Stimulated activated CD4-positive, alpha-beta T cell treated with anti-CD3 and anti-CD28 coated beads, TNF-alpha, amount 100 ng/mL, for 48 hours (primary cell): ENCODE measurements around the gene NR2C2AP.

ENCODE experiments used
- DNase-seq, 3 donors: peaks; one replicate each; pipeline ENCODE4 v3.0.0-alpha.2; 2020; ENCODE audit warnings: low read depth in 3 of 3

Gene NR2C2AP

GRCh38 chr19:19152668-19153384 is 50.4 kb downstream of the NR2C2AP start:
- DNase-seq = no peak

GRCh38 chr19:19151418-19151817 is 51.8 kb downstream of the NR2C2AP start:
- no peak for DNase-seq
